ENCODE measurements around the gene NCMAP. TPM values are rescaled to one million over a fixed set of nuclear protein-coding genes. Genes with fewer than 3 reads are reported as not detected.

The NCMAP gene
- total RNA-seq, 2 experiments from 2014 or later: 0.04 TPM; not detected in 1

GRCh38 chr1:24643363-24644099 lies 87.6 kb downstream of the NCMAP start:
- ChIA-PET CTCF (interaction anchor here (0.6 kb wide), 1 partner anchor 1251 kb away, joined by 5 read pairs; no protein-coding TSS in a partner anchor), POLR2A (interaction anchor here (0.5 to 0.7 kb wide), 4 partner anchors 9 to 931 kb away, joined by 3 to 5 read pairs (median 4); partner anchors contain the start of genes NIPAL3 and RSRP1)

- ChIA-PET POLR2A (no interaction called here), CTCF (no interaction called here)
These were observed 88.2 kb downstream of the NCMAP start for GRCh38 chr1:24644100-24644384.

GRCh38 chr1:24648919-24649318 lies 93.0 kb downstream of the NCMAP start:
- ChIA-PET POLR2A (no interaction called here), CTCF (interaction anchor here (1.0 kb wide), 1 partner anchor 40 kb away, joined by 3 read pairs; no protein-coding TSS in a partner anchor)

GRCh38 chr1:24652382-24652781 lies 96.5 kb downstream of the NCMAP start:
- POLR2A ChIA-PET: interaction anchor here (0.6 kb wide), 1 partner anchor 9 kb away, joined by 5 read pairs; the partner anchor contains the start of gene SRRM1
- CTCF ChIA-PET: no interaction called here

GRCh38 chr1:24654010-24654409 lies 98.1 kb downstream of the NCMAP start:
- POLR2A ChIA-PET: no interaction called here
- CTCF ChIA-PET: no interaction called here

- POLR2A ChIA-PET: no interaction called here
- CTCF ChIA-PET: interaction anchor here (0.7 to 1.0 kb wide), 2 partner anchors 8 to 573 kb away, joined by 3 read pairs; no protein-coding TSS in a partner anchor
These were observed 100.2 kb downstream of the NCMAP start for GRCh38 chr1:24656046-24656445.

GRCh38 chr1:24657781-24658180 lies 101.9 kb downstream of the NCMAP start:
- CTCF ChIA-PET: no interaction called here
- POLR2A ChIA-PET: no interaction called here

Other genes with a start within 250 kb of the NCMAP start
- gene GRHL3, start 236.7 kb upstream of the NCMAP start, total RNA-seq: not detected
- gene STPG1, start 142.3 kb upstream of the NCMAP start, total RNA-seq: 1 to 10 TPM; 5.2 to 5.7 TPM
- 10 to 100 TPM; 34.8 to 34.9 TPM for gene NIPAL3, start 140.3 kb upstream of the NCMAP start, total RNA-seq
- gene RCAN3, start 53.3 kb upstream of the NCMAP start, total RNA-seq: 10 to 100 TPM; 51.2 to 56.6 TPM
- 100 to 1,000 TPM; 233 to 234 TPM for gene SRRM1, start 87.2 kb downstream of the NCMAP start, total RNA-seq
- 10 to 100 TPM; 20.7 to 21.0 TPM for gene CLIC4, start 189.4 kb downstream of the NCMAP start, total RNA-seq